HG03196 (cell line): Measurements from ENCODE around the gene CAMK1D.
"Not testable (repeated sequence)": the region's sequence is repeated elsewhere in the genome, so short reads cannot be mapped to it uniquely, and the experiment has no call there.

Experiments used
- ATAC-seq: cut with Tn5 transposase; IDR thresholded peaks from one replicate; pipeline ENCODE4 v1.9.1; 2021; ENCODE audit not compliant: unreplicated experiment

CAMK1D gene

GRCh38 chr10:12348870-12349628 is at the start of gene CAMK1D:
TSS of gene CAMK1D (plus strand) at chr10:12349547.
- ATAC-seq: peak; percentile 43

GRCh38 chr10:12301036-12301435 is 48.3 kb upstream of the CAMK1D start:
- not testable (repeated sequence) for ATAC-seq

- ATAC-seq: no peak
Observed at GRCh38 chr10:12308057-12308456, 41.3 kb upstream of the CAMK1D start.

GRCh38 chr10:12308736-12309375 is 40.5 kb upstream of the CAMK1D start:
- no peak for ATAC-seq

- not testable (repeated sequence) for ATAC-seq
Observed at GRCh38 chr10:12309783-12310182, 39.6 kb upstream of the CAMK1D start.

- ATAC-seq: no peak
Observed at GRCh38 chr10:12314836-12315235, 34.5 kb upstream of the CAMK1D start.

- no peak for ATAC-seq
Observed at GRCh38 chr10:12319076-12319475, 30.3 kb upstream of the CAMK1D start.

GRCh38 chr10:12320892-12321291 is 28.5 kb upstream of the CAMK1D start:
- ATAC-seq: no peak

GRCh38 chr10:12321641-12322040 is 27.7 kb upstream of the CAMK1D start:
- ATAC-seq: no peak

- no peak for ATAC-seq
Observed at GRCh38 chr10:12322583-12323131, 26.7 kb upstream of the CAMK1D start.

- no peak for ATAC-seq
Observed at GRCh38 chr10:12324530-12324929, 24.8 kb upstream of the CAMK1D start.

- ATAC-seq: no peak
Observed at GRCh38 chr10:12327074-12327473, 22.3 kb upstream of the CAMK1D start.

- ATAC-seq: no peak
Observed at GRCh38 chr10:12327476-12327875, 21.9 kb upstream of the CAMK1D start.

- not testable (repeated sequence) for ATAC-seq
Observed at GRCh38 chr10:12328312-12328711, 21.0 kb upstream of the CAMK1D start.

- no peak for ATAC-seq
Observed at GRCh38 chr10:12332572-12333379, 16.6 kb upstream of the CAMK1D start.

- peak; percentile 68 for ATAC-seq
Observed at GRCh38 chr10:12333380-12334185, 15.8 kb upstream of the CAMK1D start.

GRCh38 chr10:12334186-12334530 is 15.2 kb upstream of the CAMK1D start:
- no peak for ATAC-seq

GRCh38 chr10:12335169-12335568 is 14.2 kb upstream of the CAMK1D start:
- ATAC-seq: not testable (repeated sequence)

- no peak for ATAC-seq
Observed at GRCh38 chr10:12337453-12338372, 11.6 kb upstream of the CAMK1D start.

GRCh38 chr10:12338981-12339380 is 10.4 kb upstream of the CAMK1D start:
- no peak for ATAC-seq
